Measurements from ENCODE around the gene ZNF777.
A peak's percentile ranks its signal among the peaks of the same experiment; 100 is the strongest.
"Not testable (repeated sequence)": the region's sequence is repeated elsewhere in the genome, so short reads cannot be mapped to it uniquely, and the experiment has no call there.

Gene ZNF777

GRCh38 chr7:149460493-149461277 lies at the start of gene ZNF777:
TSS of gene ZNF777 (minus strand) at chr7:149461062. CDS start at chr7:149456022, 5,040 bp downstream.
- DNase-seq = peak; percentile 90

DNA sequence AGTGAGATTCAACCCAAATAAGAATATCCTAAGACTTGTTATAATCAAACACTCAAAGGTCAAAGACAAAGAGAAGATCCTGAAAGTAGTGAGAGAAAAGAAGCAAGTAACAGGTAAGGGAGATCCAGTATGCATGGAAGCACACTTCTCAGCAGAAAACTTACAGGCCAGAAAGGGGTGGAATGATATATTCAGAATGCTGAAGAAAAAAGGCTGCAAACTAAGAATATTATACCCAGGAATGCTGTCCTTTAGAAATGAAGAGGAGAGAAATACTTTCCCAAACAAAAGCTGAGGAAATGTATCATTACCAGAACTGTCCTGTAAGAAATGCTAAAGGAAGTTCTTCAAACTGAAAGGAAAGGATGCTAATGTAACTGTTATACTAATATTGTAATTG lies 49.4 kb upstream of the ZNF777 start:
- DNase-seq = no peak

- DNase-seq = no peak
Observed at GRCh38 chr7:149509774-149510173, 48.9 kb upstream of the ZNF777 start.

DNA sequence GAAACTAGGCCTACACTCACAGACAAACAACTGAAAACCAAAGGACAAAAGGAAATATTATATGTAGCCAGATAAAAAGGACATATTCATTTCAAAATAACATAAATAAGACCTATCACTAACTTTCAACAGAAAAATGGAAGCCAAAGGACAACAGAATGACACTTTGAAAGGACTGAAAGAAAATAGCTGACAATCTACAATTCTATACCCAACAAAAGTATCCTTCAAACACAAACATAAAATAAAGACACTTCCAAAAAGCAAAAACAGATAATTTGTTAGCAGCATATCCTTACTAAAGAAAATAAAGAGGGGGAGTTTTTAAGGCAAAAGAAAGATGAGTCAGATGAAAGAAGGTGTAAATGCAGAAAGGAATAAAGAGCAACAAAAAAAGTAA lies 44.7 kb upstream of the ZNF777 start:
- DNase-seq = no peak

- no peak for DNase-seq
Observed at GRCh38 chr7:149501651-149502050, 40.8 kb upstream of the ZNF777 start.

GRCh38 chr7:149500910-149501309 lies 40.0 kb upstream of the ZNF777 start:
- DNase-seq = no peak

GRCh38 chr7:149500201-149500600 lies 39.3 kb upstream of the ZNF777 start:
- DNase-seq = no peak

DNA sequence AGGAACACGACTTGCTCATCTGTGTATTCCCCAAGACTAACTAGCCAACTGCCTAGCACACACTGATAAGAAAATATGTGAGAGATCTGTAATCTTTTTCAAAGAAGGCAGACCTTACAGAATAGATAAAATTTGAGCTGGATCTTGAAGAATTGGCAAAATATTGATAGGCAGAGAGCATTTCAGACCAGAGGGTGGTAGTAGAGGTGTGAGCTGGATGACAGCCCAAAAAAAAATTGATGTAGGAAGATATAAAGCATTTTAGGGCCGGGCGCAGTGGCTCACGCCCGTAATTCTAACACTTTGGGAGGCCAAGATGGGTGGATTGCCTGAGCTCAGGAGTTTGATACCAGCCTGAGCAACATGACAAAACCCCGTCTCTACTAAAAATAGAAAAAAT lies 37.9 kb upstream of the ZNF777 start:
- DNase-seq = no peak

- DNase-seq = peak; percentile 82
Observed at GRCh38 chr7:149497467-149498261, 36.8 kb upstream of the ZNF777 start, which contains the start of gene ZNF746. TSS of gene ZNF746 (minus strand) at chr7:149497809. CDS start at chr7:149497536, 273 bp downstream.

DNA sequence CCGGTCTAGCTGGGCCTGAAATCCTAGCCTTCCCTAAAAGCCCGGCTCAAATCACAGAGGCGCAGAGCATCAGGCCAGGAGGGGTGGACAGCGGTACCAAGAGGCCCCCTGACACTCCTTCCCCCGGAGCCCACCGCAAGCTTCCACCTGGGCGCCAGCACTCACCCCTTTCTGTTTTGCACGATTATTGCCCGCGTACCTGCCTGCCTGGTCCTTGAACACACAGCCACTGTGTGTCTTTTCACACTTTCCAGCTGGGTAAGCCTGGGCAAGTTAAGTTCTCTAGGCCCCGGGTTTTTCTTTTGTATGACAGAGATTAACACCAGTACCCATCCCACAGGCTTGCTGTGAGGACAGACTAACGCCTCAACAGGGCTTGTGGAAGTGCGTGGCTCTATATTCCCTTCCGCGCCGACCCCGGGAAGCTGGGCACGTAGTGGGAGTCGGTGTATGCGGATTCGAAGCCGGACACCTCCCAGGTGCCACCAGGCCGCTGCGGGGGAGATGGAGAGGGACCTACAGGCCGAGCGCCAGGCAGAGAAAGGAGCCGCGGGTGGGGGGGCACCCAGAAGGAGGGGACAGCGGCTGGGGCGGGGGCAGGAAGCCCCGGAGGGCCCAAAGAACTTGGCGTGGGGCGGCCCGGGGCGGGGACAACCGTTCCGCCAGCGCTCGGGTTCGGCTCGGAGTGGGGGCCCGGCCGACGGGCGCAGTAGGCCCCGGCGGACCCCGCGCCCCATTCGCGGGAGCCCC lies 36.0 kb upstream of the ZNF777 start:
- peak; percentile 55 for DNase-seq

DNA sequence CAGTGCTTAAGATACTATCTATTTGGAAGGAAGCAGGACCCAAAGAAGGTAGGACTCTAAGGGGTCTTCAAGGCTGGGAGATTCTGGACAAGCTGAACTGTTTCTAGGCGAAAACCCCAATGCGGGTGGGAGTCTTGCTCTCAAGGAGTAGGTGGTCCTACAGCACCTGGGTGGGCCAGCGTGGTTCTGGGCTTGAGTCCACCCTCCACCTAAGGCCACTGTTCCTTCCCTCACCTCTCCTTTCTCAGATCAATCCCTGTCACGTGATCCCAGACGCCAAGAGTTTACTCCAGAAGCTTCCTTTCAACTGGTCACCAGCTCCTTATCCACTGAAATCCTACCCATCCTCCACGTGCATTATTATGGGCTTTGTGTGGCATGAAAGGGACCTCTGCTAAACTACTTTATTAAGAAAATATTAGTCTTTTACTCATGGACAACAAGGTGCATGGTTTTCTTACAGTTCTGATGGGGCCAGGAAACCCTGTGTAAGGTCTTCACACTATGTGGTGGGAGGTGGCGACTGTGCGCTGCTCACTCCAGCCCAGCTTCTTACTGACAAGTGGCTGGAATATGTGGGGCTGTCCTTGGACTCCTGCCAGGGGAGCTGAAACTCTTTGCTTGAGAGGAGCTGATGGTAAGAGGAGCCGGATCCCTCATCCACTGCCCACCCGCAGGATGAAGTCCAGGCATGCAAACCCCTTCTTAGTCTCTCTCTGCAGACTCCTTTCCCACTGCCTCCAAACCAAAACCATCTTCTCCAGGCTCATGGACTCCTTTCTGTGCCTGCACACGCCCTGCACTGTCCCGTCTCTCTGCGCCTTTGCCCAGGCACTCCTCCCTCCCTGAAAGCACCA lies 35.2 kb upstream of the ZNF777 start:
- DNase-seq = no peak

GRCh38 chr7:149494738-149495368 lies 34.0 kb upstream of the ZNF777 start:
- no peak for DNase-seq

GRCh38 chr7:149493975-149494374 lies 33.1 kb upstream of the ZNF777 start:
- not testable (repeated sequence) for DNase-seq

- DNase-seq = no peak
Observed at GRCh38 chr7:149493366-149493765, 32.5 kb upstream of the ZNF777 start.

- no peak for DNase-seq
Observed at GRCh38 chr7:149490083-149490760, 29.4 kb upstream of the ZNF777 start.

DNA sequence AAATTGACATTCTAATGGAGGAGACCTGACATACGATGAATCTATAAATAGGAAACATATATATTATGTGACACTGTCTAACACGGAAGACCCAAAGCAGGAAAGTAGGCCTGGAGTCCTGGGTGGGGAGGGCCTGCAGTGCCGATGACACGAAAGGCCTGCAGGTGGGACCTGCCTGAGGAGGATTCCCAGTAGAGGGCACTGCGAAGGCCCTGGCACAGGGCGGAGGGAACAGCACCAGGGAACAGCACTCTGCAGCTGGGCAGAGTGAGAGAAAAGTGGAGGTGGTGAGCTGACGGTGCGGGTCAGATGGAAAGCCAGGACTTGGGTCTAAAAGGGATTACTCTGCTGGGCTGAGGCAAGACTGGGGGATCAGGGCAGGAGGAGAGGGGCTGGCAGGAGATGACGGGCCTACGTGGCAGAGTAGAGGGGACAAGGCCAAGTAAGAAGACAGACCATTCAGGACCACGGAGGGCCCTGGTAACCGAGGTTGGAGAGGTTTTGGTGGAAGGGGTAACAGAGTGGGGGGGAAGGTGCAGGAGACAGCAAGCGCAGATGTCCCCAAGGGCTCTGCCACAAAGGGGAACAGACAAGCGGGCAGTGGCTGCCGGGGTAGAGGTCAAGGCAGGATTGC lies 28.6 kb upstream of the ZNF777 start:
- no peak for DNase-seq

DNA sequence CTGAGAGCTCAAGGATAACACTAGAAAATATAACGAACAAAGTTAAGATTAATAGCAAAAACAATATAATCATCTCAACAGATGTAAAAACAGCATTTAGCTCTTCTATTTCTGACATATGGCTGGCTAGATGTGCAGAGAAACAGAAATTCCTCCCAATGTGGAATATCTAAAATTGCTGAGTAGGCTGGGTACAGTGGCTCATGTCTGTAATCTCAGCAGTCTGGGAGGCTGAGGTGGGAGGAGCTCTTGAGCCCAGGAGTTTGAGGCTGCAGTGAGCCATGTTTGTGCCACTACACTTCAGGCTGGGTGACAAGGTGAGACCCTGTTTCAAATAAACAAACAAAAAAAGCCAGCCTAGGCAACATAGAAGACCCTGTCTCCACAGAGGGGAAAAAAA lies 18.7 kb upstream of the ZNF777 start:
- DNase-seq = no peak

DNA sequence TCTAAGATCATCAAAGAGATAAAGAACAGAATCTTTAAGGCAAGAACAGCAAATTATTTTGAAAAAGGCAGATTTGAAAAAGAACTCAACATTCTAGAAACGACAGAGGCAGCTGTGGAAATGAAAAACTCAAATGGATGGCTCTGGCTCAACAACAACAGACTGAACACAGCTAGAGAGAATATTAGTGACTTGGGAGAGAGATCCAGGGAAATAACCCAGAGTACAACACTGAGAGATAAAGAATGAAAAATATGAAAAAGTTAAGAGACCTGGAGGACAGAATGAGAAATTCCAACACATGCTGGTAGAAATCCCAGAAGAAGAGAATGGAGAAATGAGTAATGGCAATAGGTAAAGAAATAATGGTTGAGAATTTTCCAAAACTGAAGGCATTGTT lies 17.9 kb upstream of the ZNF777 start:
- DNase-seq = no peak

DNA sequence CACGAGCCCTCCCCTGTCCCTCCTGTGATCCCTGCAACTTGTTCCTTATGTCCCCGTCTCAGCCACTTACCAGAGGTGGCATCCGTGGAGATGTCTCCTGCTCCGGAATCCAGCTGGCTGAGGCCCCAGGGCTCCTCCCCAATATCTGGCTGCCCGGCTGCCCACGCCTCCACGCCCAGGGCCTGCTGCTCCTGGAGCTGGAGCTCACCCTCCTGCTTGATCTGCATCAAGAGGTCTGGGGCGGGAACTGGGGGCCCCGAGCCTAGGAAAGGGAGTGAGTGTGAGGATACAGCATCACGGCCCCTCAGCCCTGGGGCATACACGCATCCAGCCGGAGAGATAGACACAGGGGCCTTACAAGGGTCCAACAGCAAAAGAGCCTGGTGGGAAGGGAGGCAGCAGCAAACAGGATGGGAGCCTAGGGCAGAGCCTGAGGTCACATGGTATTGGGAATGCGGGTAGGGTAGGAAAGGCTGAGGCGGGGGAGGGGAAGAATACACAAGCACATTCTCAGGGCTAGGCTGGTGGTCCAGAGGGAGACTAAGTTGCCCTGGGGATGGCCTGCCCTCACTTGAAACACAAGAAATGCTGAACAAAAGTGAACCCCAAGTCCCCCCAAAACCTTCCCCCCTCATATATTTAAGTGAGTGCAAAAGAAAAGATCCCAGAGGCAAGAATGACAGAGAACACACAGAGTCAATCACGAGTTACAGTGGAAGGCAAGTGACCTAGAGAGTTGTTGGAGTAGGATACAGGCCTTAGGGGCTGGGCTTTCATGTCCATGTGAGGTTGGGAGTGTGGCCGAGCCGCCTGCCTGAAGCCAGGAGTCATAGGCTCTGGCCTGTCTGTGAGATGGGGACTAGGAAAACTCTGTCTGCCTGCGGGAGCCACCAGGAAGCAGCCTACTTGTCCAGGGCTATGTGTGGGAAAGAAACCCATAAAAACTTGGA lies 16.9 kb upstream of the ZNF777 start:
- no peak for DNase-seq

DNA sequence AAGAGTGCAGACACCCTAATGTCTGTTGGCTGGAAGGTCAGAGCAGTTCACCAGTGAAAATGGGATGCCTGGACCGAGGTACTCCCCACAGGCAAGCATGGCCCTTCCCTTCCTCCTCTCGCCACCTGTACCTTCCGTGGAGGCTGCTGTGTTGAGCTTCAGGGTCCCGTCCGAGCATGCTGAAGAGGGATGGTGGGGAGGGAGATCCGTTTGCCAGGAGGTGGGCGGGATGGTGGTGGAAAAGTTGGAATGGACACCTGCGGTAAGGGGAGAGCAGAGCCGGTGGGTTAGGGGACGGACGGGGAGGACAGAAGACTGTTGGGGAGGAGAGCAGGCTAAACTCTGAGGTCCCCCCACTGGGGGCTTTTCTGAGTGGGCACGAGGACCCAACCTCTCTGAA lies 15.9 kb upstream of the ZNF777 start:
- no peak for DNase-seq

All from NCI-H146 (cell line).